WTC11 (cell line): ENCODE measurements around the gene GALNT12.

Experiments used
- CREB1 ChIP-seq: sonication (generic); formaldehyde crosslinking; IDR thresholded peaks from 2 replicates; pipeline ENCODE4 v1.8.0; 2023; ENCODE audit warnings: mild to moderate bottlenecking, missing genetic modification reagents
- ETV6 ChIP-seq: sonication (generic); formaldehyde crosslinking; IDR thresholded peaks from 2 replicates; pipeline ENCODE4 v1.8.1; 2022; ENCODE audit warnings: mild to moderate bottlenecking, missing genetic modification reagents
- TF ChIP-seq, protein P1 (sequence below): fragments of 200-600 bp; IDR thresholded peaks from 2 replicates; pipeline ENCODE4 v1.8.0; 2022; ENCODE audit warnings: antibody characterized with exemption

DNA sequence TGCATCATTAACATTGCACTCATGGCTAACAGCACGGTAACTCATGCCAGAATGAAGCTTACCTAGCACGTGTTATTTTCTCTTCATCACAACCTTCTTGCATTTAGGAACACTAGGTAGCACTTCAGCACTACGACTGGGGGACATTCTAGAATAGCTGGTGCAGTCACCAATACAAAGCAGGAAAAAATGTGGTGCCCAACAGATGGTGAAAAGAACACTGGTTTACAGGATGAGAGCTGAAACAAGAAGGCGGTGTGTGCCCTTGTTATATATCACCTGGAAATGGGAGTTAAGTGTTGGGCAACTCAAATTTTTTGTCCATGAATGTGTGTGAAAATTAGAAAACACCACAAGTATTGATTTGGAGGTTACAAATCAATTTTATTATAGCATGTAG lies 30.0 kb downstream of the GALNT12 start:
- TF ChIP-seq CREB1 (CRISPR knock-in tag) (no peak), ETV6 (no peak)
- TF ChIP-seq, protein P1, sequence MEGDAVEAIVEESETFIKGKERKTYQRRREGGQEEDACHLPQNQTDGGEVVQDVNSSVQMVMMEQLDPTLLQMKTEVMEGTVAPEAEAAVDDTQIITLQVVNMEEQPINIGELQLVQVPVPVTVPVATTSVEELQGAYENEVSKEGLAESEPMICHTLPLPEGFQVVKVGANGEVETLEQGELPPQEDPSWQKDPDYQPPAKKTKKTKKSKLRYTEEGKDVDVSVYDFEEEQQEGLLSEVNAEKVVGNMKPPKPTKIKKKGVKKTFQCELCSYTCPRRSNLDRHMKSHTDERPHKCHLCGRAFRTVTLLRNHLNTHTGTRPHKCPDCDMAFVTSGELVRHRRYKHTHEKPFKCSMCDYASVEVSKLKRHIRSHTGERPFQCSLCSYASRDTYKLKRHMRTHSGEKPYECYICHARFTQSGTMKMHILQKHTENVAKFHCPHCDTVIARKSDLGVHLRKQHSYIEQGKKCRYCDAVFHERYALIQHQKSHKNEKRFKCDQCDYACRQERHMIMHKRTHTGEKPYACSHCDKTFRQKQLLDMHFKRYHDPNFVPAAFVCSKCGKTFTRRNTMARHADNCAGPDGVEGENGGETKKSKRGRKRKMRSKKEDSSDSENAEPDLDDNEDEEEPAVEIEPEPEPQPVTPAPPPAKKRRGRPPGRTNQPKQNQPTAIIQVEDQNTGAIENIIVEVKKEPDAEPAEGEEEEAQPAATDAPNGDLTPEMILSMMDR, result no peak
